Frontal cortex (tissue), 4 donors: ENCODE data around the gene AOX1. TPM values are rescaled to one million over a fixed set of nuclear protein-coding genes. Genes with fewer than 3 reads are reported as not detected.
"Not testable (repeated sequence)": the region's sequence is repeated elsewhere in the genome, so short reads cannot be mapped to it uniquely, and the experiment has no call there.

ENCODE experiments used
- DNase-seq, 2 donors: peaks; one replicate each; pipeline ENCODE4 v3.0.0; 2012; ENCODE audit warnings: low spot score in 2 of 2
- FAIRE-seq: peaks from 2 replicates; lab custom pipeline; 2012; peaks lifted over from hg19 to GRCh38; lab: Jason Lieb, UNC
- total RNA-seq: library from RNA; depleted of rRNA; stranded (reverse); fragments of >200 nt; gene quantifications from one replicate; pipeline ENCODE4 v1.2.3, GENCODE V29; 2014
- donor health status: control.
- donor health status: control.
- donor health status: control.

The AOX1 gene
- total RNA-seq, 1 donor from 2014 or later, result 0.82 TPM

- FAIRE-seq, result no peak
- no peak for DNase-seq
Observed at GRCh38 chr2:200693836-200694470, 108.1 kb downstream of the AOX1 start.

GRCh38 chr2:200695191-200695590, 109.4 kb downstream of the AOX1 start:
- DNase-seq (no peak), FAIRE-seq (no peak)

GRCh38 chr2:200695601-200696000, 109.8 kb downstream of the AOX1 start:
- FAIRE-seq (no peak), DNase-seq (no peak)

DNA sequence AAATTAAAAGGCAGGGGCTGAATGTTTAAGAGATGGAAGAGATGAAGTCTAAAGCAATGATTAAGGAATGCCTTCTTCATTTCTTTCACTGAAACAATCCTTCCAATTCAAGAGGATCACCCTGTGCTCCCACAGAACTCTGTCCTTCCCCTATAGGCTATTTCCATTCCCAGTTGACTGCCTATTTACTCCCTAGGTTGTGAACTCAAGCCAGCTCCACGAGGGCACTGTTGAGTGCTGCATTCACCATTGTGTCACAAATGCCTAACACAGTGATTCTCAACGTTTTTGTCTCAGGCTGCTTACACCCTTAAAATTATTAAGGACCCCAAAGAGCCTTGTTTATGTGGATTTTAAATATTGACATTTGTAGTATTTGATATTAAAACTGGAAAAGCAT, 112.4 kb downstream of the AOX1 start:
- FAIRE-seq, result no peak
- DNase-seq, result no peak

- FAIRE-seq (no peak), DNase-seq (no peak)
Observed at GRCh38 chr2:200699310-200699709, 113.5 kb downstream of the AOX1 start.

DNA sequence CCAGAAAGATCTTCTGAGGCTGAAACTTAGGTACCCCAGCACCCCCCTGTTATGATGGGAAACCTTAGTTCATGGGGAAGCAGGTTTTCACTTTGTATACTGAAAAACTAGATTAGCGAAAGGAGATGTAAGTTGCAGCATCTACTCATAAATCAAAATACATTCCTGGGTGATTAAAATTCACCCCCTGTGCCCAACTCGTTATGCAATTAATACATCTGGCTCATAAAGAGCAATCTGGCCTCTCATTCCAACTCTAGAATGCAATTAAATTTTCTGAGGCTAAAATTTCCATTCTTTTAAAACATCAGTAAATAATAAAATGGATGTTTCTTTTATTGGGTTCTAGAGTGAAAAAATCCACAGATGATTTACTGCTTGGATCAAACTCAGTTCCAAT, 115.0 kb downstream of the AOX1 start:
- FAIRE-seq (no peak), DNase-seq (no peak)

DNA sequence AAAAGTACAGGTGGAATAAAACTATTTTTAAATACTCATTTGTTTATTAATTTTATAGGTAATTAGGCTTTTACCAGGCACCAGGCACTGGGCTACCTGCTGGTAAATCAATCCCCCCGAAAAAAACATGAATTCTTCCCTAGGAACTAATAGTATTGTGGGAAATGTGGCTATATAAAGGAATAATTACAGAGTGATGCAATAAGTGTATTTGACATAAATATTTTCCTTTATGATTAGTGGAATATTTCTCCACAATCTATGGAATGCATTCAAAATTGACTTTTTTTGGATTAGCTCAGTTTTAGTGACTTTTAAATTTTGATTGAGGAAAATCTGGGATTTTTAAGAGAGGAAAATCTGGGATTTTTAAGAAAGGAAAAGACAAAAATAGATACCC, 116.2 kb downstream of the AOX1 start:
- DNase-seq, result no peak
- no peak for FAIRE-seq

- FAIRE-seq (no peak), DNase-seq (no peak)
Observed at GRCh38 chr2:200702646-200703118, 116.9 kb downstream of the AOX1 start.

- FAIRE-seq (peak; percentile 89), DNase-seq (peak in 1 of 2 donors; percentile 12)
Observed at GRCh38 chr2:200703127-200703925, 117.5 kb downstream of the AOX1 start.

DNA sequence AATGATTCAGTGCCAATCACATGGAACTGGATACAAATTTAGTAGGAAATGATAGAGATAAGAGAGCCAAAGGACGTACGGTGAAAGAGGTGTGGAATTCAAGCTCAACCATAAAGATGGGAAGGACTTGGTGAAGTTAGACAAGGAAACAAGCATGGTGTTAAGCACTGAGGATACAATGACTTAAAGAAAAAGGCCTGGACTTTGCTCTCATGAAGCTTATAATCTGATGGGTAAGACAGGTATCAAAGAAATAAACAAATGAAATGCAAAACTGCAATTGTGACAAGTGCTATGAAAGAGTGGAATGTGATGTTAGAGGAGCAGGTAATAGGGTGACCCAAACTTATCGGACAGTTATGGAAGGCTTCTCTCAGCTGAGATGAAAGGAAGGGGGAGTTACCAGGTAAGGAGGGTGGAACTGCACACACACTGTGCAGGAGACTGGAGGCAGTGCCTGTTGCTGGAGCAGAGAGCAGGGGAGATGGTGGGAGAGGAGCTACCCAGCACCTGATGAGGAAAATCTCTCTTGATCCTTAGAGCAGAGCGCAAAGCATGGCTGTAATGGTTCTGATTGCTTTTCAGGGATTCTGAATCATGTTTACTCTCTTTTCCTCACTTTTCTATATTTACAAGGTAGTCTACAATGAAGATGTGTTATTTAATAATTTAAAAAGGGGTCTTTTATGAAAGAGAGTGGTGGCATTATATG, 118.3 kb downstream of the AOX1 start:
- FAIRE-seq (no peak), DNase-seq (no peak)

DNA sequence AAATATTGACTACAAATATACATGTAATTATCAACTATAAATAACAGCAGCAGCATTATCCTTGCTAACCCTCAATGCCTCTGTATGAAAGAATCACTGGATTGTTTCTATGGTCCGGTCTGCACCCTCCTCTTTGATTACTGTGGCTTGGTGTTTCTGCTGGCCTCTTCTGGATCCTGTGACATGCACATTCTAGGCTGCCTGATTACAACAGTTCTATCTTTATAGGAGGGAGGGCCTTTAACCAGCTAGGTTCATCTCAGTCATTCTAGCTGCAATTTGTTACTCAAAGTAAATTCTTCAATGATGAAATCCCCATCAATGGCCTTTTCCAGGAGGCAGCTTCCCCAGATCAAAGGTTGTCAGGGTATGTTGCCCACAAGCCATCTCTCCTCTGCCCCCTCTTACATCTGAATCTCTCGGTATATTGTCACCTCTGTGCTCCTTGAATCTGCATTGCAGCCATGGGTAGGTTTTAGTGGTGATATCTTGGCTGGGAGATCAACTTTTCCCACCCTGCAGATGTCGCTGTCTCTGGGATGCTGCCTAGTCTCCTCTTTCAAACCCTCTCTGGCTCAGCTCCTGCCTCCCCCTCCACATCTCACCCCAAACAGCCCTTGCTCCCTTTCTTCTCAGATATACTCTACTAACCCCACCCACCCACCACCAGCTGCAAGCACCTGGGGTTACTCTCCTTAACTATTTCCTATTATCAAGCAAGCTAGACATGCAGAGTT, 119.7 kb downstream of the AOX1 start:
- FAIRE-seq (no peak), DNase-seq (no peak)

GRCh38 chr2:200708943-200709342, 123.1 kb downstream of the AOX1 start:
- DNase-seq (no peak), FAIRE-seq (no peak)

DNA sequence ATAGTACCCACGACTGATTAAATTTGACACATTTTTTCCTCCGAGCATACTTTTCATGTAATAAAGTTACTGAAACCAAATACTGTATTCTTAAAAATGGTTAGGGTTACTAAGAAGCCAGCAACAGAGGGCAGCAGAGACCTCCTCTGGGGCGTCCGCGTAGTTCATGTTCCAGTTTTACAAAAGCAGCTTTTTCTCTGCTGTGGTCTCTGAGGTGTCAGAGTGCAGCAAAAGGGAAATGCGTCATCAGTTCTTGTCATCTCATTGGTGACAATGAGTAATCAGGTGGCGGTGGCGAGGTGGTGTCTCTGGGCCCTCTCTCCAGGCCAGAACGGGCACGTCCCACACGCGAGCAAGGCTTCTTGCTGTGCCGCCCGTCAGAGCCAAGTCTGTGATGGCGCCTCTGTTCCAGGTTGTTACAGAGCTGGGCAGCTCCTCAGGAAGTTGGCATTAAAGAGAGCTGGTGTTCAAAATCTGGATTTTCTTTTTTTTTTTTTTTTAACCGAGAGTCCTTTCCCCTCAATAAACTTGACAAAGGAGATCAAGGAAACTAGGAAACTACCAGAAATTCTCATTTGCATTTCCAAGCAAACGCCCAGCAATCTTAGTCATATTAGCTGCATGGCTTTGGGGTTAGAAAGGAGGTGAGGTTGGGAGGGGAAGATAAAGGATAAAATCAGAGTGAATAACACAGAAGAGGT, 127.3 kb downstream of the AOX1 start:
- FAIRE-seq (peak; percentile 75), DNase-seq (peak; percentile 26 to 77)

DNA sequence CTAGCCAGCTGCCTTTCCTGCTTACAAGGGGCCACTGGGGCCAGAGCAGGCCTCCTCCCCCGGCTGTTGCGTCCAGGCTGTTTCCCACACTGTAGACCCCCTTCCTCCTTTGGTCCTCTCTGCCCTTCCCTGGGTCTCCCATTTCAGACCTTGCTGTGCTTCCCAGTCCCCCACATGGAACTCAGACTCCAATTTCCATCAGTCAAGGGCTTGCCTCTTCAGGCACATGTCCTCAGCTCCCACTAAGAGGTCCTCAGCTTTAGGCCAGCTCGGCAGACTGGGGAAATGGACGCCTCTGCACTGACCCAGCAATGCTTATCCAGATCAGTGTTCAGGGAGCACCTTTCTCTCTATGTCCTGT, 127.9 kb downstream of the AOX1 start:
- DNase-seq (no peak), FAIRE-seq (no peak)

DNA sequence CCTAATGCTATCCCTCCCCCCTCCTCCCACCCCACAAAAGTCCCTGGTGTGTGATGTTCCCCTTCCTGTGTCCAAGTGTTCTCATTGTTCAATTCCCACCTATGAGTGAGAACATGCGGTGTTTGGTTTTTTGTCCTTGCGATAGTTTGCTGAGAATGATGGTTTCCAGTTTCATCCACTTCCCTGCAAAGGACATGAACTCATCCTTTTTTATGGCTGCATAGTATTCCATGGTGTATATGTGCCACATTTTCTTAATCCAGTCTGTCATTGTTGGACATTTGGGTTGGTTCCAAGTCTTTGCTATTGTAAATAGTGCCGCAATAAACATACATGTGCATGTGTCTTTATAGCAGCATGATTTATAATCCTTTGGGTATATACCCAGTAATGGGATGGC, 129.2 kb downstream of the AOX1 start:
- DNase-seq, FAIRE-seq: not testable (repeated sequence)

DNA sequence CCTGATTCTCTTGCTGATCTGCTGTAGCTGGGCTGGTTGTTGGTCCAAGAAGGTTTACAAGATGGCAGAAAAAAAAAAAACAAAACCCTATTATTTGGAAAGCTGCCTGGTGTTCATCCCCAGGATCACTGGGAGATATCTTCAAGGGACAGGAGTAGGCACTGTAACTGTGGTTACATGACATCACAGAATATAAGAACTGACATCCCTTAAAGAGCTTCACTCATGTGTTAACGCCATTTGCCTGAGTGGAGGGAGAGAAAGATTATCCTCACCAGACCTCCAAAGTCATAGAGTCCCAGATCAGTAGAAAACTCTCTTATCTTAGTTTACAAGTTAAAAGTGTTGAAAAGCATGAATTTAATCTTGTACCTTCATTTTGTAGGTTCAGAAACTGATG, 130.6 kb downstream of the AOX1 start:
- DNase-seq (no peak), FAIRE-seq (no peak)
